D721Med (cell line): ENCODE data around the gene ANO8.

ENCODE experiments used
- DNase-seq: peaks from one replicate; pipeline ENCODE4 v3.0.0; 2011; ENCODE audit warnings: low spot score; ENCODE audit not compliant: insufficient read length
- FAIRE-seq: peaks from 2 replicates; lab custom pipeline; 2011; peaks lifted over from hg19 to GRCh38; lab: Jason Lieb, UNC
- CTCF ChIP-seq: IDR thresholded peaks from 2 replicates; pipeline ENCODE4 v1.5.1; 2012; ENCODE audit warnings: mild to moderate bottlenecking, control low read depth; ENCODE audit not compliant: insufficient read depth; ENCODE audit errors: missing control alignments

Gene ANO8

GRCh38 chr19:17337675-17338432 is 3.2 kb upstream of the ANO8 start:
- FAIRE-seq (no peak), DNase-seq (no peak)
- TF ChIP-seq CTCF, result no peak

- peak; percentile 94 for DNase-seq
- no peak for TF ChIP-seq CTCF
- no peak for FAIRE-seq
Observed at GRCh38 chr19:17336872-17337674, 2.4 kb upstream of the ANO8 start, which contains the start of gene GTPBP3. Gene GTPBP3, plus strand, starts transcription at chr19:17337553. Its CDS starts 59 bp downstream, at chr19:17337612.

- DNase-seq (no peak), FAIRE-seq (no peak)
- TF ChIP-seq CTCF, result no peak
Observed at GRCh38 chr19:17335575-17335974, 920 bp upstream of the ANO8 start.

GRCh38 chr19:17333611-17334413 is 843 bp downstream of the ANO8 start:
- no peak for DNase-seq
- TF ChIP-seq CTCF, result no peak
- no peak for FAIRE-seq

GRCh38 chr19:17332677-17333581 is 1.7 kb downstream of the ANO8 start:
- DNase-seq (no peak), FAIRE-seq (no peak)
- no peak for TF ChIP-seq CTCF

GRCh38 chr19:17332360-17332676 is 2.3 kb downstream of the ANO8 start:
- FAIRE-seq (no peak), DNase-seq (no peak)
- TF ChIP-seq CTCF, result no peak
